Measurements from ENCODE around the gene GFRA1.

DNA sequence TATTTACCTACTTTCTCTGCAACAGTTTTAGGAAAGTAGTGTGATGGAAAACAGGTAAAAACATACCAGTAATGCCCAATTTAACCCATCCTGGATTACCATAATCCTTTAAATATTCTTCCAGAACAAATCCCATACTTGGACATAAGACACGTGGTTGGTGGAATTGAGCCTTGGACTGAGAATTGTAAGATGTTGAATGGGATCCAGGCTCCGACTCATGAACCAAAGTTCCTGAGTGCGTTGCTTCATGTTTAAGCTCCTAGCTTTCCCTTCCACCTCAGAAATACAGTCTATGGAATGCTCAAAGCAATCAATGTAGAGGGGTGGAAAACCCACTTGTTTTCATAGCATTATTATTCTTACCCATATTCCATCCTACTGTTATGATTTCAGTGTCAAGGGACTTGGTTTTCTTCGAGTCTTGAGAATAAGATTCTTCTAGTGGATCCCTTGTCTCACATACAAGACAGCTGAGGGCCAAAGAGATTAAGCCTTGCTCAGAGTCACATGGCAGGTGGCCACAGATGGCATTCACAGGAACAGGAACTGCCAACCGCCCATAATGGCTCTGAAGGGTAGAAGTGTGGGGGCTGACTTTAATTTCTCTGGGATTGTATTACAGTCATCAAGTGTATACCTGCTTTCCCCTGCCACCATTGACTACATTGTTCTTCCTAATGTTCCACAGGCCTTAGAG lies 171.2 kb downstream of the GFRA1 start:
- TF ChIP-seq ZNF133 (tag by site-specific recombination; IDR thresholded peaks at IDR 0.05) (no peak), ZNF155 (tag by site-specific recombination; IDR thresholded peaks at IDR 0.05) (no peak), CTCF (tag by site-specific recombination; IDR thresholded peaks at IDR 0.05) (no peak), ZNF580 (tag by site-specific recombination; IDR thresholded peaks at IDR 0.05) (no peak), ZNF274 (IDR thresholded peaks at IDR 0.05; ENCODE audit: low read length) (no peak), ZNF274 (tag by site-specific recombination; IDR thresholded peaks at IDR 0.05; ENCODE audit: borderline replicate concordance) (no peak), SALL2 (tag by site-specific recombination; IDR thresholded peaks at IDR 0.05; ENCODE audit: borderline replicate concordance) (no peak), ZNF138 (tag by site-specific recombination; IDR thresholded peaks at IDR 0.05; ENCODE audit: borderline replicate concordance) (no peak), ZNF292 (tag by site-specific recombination; IDR thresholded peaks at IDR 0.05; ENCODE audit: borderline replicate concordance, low read depth) (no peak), ZNF23 (tag by site-specific recombination; IDR thresholded peaks at IDR 0.05; ENCODE audit: borderline replicate concordance) (no peak), WT1 (tag by site-specific recombination; IDR thresholded peaks at IDR 0.05) (no peak)

All from HEK293 (cell line).